Activated CD8-positive, alpha-beta memory T cell treated with anti-CD3 and anti-CD28 coated beads for 36 hours (primary cell): ENCODE results near the gene LGALS4. TPM values are rescaled to one million over a fixed set of nuclear protein-coding genes. Genes with fewer than 3 reads are reported as not detected.

Experiments
- CTCF ChIA-PET: fragments of 350-600 bp; sonication (Branson Sonifier 250); formaldehyde crosslinking; loops from one replicate; lab custom pipeline; 2021; ENCODE audit warnings: antibody characterized with exemption; lab: Charles Lee
- POLR2A ChIA-PET: fragments of 350-600 bp; sonication (Branson Sonifier 250); formaldehyde crosslinking; loops from one replicate; lab custom pipeline; 2021; ENCODE audit warnings: antibody characterized with exemption; lab: Charles Lee
- total RNA-seq, 2 experiments: library from RNA; stranded (reverse); gene quantifications; one replicate each; pipeline ENCODE4 v1.2.3, GENCODE V29; 2021

LGALS4 gene
- total RNA-seq, 2 experiments from 2014 or later, result 0.65 to 0.82 TPM

- POLR2A ChIA-PET, result interaction anchor here (1.1 to 1.9 kb wide), 2 partner anchors 8 to 14 kb away, joined by 4 to 6 read pairs; partner anchors contain the start of gene ECH1
- CTCF ChIA-PET, result no interaction called here
Measured at GRCh38 chr19:38845374-38846024, 32.8 kb upstream of the LGALS4 start.

GRCh38 chr19:38844093-38844686 lies 31.4 kb upstream of the LGALS4 start:
- ChIA-PET CTCF (interaction anchor here (0.7 to 1.2 kb wide), 4 partner anchors 10 to 80 kb away, joined by 3 read pairs; no protein-coding TSS in a partner anchor), POLR2A (interaction anchor here (0.6 to 1.5 kb wide), 4 partner anchors 12 to 207 kb away, joined by 3 to 6 read pairs (median 5); partner anchors contain the start of gene ECH1)

GRCh38 chr19:38843175-38843758 lies 30.5 kb upstream of the LGALS4 start:
- CTCF ChIA-PET, result interaction anchor here (1.2 kb wide), 1 partner anchor 9 kb away, joined by 3 read pairs; no protein-coding TSS in a partner anchor
- POLR2A ChIA-PET, result interaction anchor here (0.5 to 1.5 kb wide), 3 partner anchors 11 to 111 kb away, joined by 3 to 5 read pairs (median 5); partner anchors contain the start of gene ECH1

GRCh38 chr19:38842439-38843174 lies 29.9 kb upstream of the LGALS4 start:
- ChIA-PET CTCF (interaction anchor here (0.6 to 1.1 kb wide), 4 partner anchors 18 to 88 kb away, joined by 3 to 4 read pairs (median 3); partner anchors contain the start of genes MRPS12 and SARS2), POLR2A (interaction anchor here (0.5 to 1.3 kb wide), 3 partner anchors 11 to 100 kb away, joined by 5 to 8 read pairs (median 5); partner anchors contain the start of gene ECH1)

- ChIA-PET POLR2A (interaction anchor here (0.7 to 1.3 kb wide), 3 partner anchors 10 to 58 kb away, joined by 5 to 8 read pairs (median 5); partner anchors contain the start of gene ECH1), CTCF (interaction anchor here (0.8 to 1.1 kb wide), 3 partner anchors 19 to 89 kb away, joined by 3 read pairs; partner anchors contain the start of genes MRPS12 and SARS2)
Measured at GRCh38 chr19:38841787-38842438, 29.2 kb upstream of the LGALS4 start.

GRCh38 chr19:38841180-38841766 lies 28.5 kb upstream of the LGALS4 start:
- CTCF ChIA-PET, result interaction anchor here (1.0 to 1.1 kb wide), 2 partner anchors 8 to 46 kb away, joined by 3 read pairs; no protein-coding TSS in a partner anchor
- POLR2A ChIA-PET, result interaction anchor here (0.7 to 1.6 kb wide), 2 partner anchors 8 to 58 kb away, joined by 5 to 7 read pairs; partner anchors contain the start of gene HNRNPL

GRCh38 chr19:38840583-38840968 lies 27.8 kb upstream of the LGALS4 start:
- CTCF ChIA-PET, result interaction anchor here (1.1 kb wide), 1 partner anchor 9 kb away, joined by 3 read pairs; no protein-coding TSS in a partner anchor
- POLR2A ChIA-PET, result interaction anchor here (1.0 to 1.6 kb wide), 2 partner anchors 8 to 9 kb away, joined by 3 to 7 read pairs; partner anchors contain the start of gene HNRNPL

GRCh38 chr19:38839816-38840582 lies 27.3 kb upstream of the LGALS4 start:
- CTCF ChIA-PET, result interaction anchor here (1.0 to 1.1 kb wide), 2 partner anchors 9 to 48 kb away, joined by 3 read pairs; no protein-coding TSS in a partner anchor
- POLR2A ChIA-PET, result interaction anchor here (1.0 to 1.6 kb wide), 2 partner anchors 8 to 9 kb away, joined by 3 to 7 read pairs; partner anchors contain the start of gene HNRNPL

- CTCF ChIA-PET, result interaction anchor here (1.0 kb wide), 1 partner anchor 49 kb away, joined by 3 read pairs; no protein-coding TSS in a partner anchor
- POLR2A ChIA-PET, result interaction anchor here (1.3 kb wide), 1 partner anchor 10 kb away, joined by 5 read pairs; no protein-coding TSS in a partner anchor
Measured at GRCh38 chr19:38838986-38839761, 26.4 kb upstream of the LGALS4 start.

- CTCF ChIA-PET, result no interaction called here
- POLR2A ChIA-PET, result interaction anchor here (0.8 to 1.3 kb wide), 3 partner anchors 8 to 31 kb away, joined by 4 to 5 read pairs (median 4); no protein-coding TSS in a partner anchor
Measured at GRCh38 chr19:38838208-38838985, 25.7 kb upstream of the LGALS4 start.

- CTCF ChIA-PET, result interaction anchor here (0.6 kb wide), 1 partner anchor 151 kb away, joined by 3 read pairs; no protein-coding TSS in a partner anchor
- POLR2A ChIA-PET, result interaction anchor here (0.8 to 1.3 kb wide), 3 partner anchors 9 to 31 kb away, joined by 4 to 5 read pairs (median 4); no protein-coding TSS in a partner anchor
Measured at GRCh38 chr19:38837656-38838121, 24.9 kb upstream of the LGALS4 start.

- POLR2A ChIA-PET, result interaction anchor here (0.8 kb wide), 1 partner anchor 9 kb away, joined by 4 read pairs; no protein-coding TSS in a partner anchor
- CTCF ChIA-PET, result interaction anchor here (0.6 kb wide), 1 partner anchor 151 kb away, joined by 3 read pairs; no protein-coding TSS in a partner anchor
Measured at GRCh38 chr19:38836983-38837626, 24.4 kb upstream of the LGALS4 start.

- POLR2A ChIA-PET, result interaction anchor here (0.5 kb wide), 1 partner anchor 53 kb away, joined by 7 read pairs; no protein-coding TSS in a partner anchor
Measured at GRCh38 chr19:38836159-38836982, 23.6 kb upstream of the LGALS4 start.

More at GRCh38 chr19:38836159-38836982, 23.6 kb upstream of the LGALS4 start:
- CTCF ChIA-PET, result interaction anchor here (1.0 kb wide), 1 partner anchor 93 kb away, joined by 3 read pairs; no protein-coding TSS in a partner anchor
